IPS-NIHi7 (cell line): ENCODE data around the gene RNF214.
A peak's percentile ranks its signal among the peaks of the same experiment; 100 is the strongest.
"Not testable (repeated sequence)": the region's sequence is repeated elsewhere in the genome, so short reads cannot be mapped to it uniquely, and the experiment has no call there.

Source experiments
- DNase-seq: peaks from one replicate; pipeline ENCODE4 v3.0.0; 2012; ENCODE audit warnings: mixed read lengths; ENCODE audit errors: extremely low spot score

Gene RNF214

DNA sequence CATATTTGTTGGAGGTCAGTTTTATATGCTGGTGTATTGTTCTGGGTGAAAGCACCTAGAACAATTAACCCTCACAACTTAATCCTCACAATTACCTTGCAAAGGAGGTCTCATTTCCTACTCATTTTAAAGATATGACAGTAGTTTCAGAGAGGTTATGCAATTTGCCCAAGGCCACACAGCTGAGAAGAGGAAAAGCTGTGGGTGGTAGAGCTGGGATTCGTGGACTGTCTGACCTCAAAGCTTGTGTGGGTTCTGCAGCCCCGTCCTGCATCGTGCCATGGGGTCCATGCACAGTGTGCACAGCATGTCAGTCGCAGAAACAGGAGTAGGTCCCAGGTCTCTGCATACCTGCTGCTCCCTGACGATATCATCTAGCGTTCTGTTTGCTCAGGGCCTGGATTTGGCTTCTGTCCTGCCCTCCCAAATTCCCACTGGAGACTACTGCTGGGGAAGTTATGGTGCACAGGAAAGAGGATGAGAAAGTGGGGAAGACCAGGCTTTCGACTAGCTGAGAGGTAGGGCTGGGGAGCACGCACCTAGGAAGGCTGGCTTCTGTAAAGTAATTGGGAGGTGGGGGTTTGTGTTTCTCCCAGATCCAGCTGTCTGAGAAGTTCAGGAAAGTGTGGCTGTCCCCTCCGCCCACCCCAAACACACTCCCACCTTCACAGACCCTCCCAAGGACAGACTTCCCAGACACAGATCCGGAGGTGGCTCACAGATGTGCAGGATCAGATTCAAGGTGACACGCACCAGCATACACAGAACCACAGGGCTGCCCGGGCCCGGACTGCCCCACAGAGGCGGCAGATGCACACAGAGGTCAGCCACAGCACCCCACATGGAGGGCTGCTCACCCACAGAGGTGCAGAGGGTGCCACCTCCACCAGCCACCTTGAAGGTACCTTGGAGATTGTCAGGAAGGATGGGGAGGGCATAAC lies 81.6 kb downstream of the RNF214 start:
- DNase-seq = no peak

DNA sequence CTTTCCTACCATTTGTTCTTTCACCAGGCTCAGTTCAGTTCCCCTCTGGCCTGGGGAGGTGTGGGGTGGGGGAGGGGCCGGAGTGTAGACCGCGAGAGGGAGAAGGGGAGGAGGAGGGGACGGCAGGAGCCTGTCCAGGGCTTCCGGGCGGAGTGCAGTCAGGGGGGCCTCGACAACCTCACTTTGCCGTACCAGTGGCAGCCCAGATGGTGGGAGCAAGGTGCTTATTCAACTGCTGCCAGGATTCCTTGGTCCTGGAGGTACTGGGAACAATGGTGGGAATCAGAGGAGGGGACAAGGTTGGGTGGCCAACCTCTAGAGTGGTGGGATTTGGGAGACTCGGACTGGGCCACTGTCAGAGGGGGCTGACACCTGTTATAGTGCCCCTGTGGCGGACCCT lies 82.4 kb downstream of the RNF214 start:
- no peak for DNase-seq

DNA sequence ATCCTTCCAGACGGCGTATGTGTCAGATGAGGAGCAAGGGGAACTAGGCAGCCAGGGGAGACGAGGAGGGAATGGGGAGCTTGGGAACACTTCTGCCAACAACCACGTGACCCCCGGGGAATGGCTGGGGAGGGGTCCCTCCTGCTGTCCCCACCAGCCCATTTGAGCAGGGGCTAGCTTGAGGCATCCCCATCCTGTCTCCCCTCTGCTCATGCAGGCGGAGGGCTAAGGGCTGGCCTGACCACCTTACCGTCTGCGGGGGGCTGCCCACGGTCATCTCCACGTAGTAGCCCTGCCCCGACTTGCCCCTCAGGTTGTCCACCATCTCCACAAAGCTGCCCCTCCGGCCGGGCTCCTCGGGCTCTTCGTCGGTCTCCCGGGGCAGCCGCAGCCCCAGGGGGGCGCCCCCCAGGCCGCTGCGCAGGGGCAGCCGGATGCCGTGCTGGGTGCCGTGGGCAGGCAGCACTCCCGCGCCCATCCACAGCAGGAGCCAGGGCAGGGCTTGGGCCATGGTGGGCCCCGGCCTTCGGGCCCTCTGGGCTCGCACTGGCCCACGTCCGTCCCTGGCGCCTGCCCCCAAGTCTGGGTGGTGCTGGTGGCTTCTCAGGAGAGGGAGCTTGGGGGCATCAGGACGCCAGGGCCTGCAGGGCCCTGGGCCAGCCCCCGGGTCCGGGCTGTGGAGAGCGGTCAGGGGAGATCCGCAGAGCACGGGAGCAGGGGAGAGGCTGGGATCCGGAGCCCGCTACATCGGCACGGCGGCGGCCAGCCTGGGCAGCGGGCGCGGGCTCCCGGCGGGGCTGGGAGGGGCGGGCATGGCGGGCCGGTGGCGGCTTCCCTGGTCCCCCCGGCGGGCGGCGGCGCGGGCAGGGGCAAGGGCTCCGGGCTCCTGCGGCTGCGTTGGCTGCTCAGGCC lies 83.1 kb downstream of the RNF214 start:
- DNase-seq = peak; percentile 45

DNA sequence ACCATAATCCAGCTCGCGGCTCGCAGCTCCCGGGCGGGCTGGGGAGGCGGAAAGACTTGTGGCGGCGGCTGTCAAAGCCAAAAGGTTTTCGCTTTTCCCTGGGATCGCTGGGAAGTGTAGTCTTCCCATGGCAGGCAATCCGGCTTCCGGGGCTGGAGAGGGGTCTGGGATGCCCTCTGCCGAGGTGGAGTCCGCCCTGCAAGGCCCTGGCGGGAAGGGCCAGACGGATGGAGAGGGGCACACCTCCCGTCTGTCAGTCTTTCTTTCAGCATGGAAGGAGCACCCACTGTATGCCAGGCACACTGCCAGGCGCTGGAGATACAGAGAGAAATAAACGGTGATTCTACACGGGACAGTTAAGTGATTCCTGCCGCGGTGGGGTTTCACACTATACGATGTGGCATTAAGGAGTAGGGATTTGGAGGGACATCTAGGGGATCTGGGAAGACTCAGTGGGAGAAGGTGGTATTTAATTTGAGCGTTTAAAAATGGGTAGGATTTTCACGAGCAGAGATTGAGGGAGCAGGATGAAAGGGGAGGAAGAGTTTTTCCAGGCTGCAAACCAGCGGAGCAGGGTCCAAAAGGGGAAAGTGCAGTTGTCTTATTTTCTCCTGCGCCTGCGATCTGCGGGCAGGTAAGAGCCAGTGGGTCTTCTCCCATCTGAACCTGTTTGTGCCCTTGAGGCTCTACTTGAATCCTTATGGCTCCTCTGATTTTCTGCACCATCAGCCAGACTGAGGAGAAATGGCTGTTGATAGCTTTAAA lies 83.9 kb downstream of the RNF214 start, which contains the start of gene BACE1:
Gene BACE1, minus strand, starts transcription at position 60 of the 765 bp plus-strand sequence. CDS start 461 bp downstream, outside the sequence.
- peak; percentile 96 for DNase-seq

DNA sequence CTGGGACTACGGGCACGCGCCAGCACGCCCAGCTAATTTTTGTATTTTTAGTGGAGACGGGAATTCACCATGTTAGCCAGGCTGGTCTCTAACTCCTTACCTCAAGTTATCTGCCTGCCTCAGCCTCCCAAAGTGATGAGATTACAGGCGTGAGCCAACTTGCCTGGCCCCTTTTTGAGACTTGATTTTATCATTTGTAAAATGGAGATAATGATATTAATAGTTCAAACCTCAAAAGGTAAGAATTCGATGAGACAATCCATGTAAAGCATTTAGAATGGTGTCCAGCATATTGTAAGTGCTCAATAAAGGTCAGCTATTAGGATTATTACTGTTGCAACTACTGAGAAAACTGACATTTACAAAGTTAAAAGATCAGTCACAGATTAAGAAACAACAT lies 86.3 kb downstream of the RNF214 start:
- no peak for DNase-seq

DNA sequence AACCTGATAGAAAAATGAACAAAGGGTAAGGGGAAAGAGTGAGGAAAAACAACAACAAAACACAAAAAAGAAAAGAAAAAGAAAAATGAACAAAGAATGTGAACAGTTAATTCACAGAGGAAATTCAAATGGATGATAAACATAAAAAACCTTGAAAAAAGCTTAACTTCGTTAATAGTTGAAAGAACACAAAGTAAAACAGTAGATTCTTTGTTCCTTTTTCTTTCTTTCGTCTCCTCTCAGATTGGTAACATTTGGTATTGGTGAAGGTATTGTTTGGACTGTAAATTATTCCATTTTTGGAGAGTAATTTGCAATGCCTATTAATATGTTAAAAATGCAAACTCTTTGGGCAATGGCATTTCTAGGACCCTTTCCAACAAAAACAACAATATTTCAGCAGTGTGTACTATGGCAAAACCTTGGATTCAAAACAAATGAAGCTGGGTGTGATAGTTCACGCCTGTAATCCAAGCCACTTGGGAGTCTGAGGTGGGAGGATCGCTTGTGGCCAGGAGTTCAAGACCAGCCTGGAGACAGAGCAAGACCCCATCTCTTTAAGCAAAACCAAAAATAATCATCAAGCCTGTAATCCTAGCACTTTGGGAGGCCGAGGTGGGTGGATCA lies 86.9 kb downstream of the RNF214 start:
- no peak for DNase-seq

DNA sequence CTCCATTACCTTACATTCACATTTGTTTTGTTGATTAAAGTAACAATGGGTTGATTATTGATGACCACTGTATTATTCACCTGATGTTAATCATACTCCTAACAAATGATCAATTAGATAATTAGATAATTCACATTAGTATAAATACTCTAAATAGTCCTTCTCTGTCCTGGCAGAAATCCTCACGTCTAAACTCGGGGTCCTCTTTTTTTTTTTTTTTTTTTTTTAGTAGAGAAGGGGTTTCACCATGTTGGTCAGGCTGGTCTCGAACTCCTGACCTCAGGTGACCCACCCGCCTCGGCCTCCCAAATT lies 94.7 kb downstream of the RNF214 start:
- not testable (repeated sequence) for DNase-seq

DNA sequence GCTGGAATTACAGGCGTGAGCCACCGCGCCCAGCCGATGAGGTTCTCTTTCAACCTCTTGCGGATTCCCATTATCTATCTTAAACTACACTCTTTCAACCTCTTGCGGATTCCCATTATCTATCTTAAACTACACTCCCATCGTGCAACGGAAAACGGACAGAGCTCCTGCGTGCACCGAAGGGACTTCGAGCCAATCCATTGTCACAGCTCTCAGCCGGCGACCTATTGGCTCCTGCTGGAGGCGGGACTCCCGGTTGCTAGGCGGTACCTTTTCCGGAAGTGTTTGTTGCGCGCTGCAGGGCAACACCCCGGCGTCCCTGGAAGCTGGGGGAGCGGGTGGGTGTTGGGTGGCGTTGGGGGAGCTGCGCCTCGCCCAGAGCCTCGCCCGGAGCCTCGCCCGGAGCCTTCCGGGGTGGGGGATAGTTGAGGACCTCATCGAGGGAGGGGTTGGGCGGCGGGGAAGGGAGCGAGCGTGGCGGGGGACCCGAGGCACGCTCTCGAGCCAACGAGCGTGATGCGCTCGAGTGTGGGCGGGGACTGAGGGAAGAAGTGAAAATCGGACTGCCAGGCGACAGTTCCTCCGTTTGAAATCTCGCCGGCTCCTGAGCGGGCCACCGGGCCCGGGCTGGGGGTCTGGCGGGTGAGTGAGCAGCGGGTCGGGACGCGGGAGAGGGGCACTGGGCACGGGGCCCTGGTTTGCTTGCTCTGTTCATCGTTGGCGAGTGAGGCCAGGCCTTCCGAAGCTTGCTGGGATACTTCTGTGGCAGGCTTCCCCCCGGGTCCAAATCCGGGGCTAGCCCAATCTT lies 95.3 kb downstream of the RNF214 start, which contains the start of gene CEP164:
Gene CEP164, plus strand, starts transcription at position 288 of the 808 bp plus-strand sequence. CDS start 10,733 bp downstream, outside the sequence.
- DNase-seq = peak; percentile 99

DNA sequence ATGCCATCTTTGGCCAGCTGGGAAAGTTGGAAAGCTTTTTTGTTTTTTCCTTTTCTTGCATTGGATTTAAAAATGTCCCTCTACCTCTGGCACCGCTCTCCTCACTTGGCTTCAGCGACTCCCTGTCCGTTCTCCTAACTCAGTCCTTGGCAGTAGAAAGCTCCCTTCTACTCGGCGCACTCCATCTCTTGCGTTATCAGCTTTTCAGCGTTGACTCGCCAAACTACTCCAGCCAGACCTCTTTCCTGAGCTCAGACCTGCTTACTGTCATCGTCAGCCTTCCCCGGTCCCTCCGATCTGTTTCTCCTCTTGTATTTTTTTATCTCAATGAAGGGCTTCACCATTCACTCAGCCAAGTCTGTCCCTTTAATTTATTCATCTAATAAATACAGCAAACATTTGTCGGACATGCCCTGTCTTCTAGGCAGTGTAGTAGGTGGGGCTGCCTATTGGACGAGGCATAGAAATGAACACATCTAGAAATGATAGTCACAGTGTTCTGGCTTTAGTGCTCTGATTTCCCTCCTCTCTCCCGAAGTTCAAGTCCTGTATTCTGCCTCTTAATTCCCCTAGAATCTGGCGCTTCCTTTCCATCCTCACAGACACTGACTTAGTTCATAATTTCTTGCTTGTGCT lies 96.0 kb downstream of the RNF214 start:
- peak; percentile 57 for DNase-seq

DNA sequence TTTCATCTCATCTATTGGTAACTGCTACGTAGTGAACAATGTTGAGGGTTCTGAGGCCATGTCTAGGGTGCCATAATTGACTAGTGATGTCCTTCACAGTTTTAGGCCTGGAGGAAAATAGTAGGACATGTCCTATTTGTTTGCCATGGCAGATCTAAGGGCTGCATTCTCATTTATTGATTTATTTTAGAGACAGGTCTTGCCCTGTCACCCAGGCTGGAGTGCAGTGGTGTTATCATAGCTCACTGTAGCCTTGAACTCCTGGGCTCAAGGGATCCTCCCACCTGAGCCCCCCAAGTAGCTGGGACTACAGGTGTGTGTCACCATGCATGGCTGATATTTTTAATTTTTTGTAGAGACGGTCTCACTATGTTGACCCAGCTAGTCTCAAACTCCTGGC lies 100.4 kb downstream of the RNF214 start:
- DNase-seq = no peak

DNA sequence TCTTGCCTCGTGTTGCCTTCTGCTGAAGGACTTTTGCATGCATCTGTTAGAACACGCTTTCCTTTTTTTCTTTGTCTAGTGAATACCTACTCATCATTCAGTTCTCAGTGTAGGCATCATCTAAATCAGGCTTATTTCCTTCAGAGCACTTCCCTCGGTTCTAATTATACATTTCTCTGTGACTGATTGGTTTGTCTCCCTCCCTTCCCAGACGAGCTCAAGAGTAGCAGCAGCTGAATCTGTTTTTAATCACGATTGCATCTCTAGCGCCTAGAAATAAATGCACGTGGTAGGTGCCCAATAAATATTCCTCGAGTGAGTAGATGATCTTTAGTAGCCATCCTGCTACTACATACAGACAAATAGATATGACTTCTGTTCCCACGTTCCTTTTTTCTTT lies 101.4 kb downstream of the RNF214 start:
- no peak for DNase-seq

DNA sequence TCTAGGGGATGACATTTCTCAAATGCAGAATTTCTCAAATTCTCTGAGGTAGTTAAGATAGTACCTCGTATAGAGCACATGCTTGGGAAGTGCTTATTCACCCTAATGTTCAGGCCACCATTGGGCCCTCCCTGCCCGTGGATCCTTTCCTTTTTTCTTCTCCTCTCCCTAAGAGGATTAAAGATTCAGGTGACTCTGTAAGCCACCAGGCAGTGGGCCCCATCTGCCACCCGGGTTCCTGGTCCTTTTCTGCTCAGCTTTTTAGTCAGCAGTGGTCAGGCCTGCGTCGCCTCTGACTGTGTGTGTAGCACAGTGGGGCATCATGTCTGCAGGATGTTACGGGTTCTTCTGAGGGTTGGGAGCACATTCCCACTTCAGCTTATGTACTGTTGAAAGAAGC lies 102.4 kb downstream of the RNF214 start:
- no peak for DNase-seq

DNA sequence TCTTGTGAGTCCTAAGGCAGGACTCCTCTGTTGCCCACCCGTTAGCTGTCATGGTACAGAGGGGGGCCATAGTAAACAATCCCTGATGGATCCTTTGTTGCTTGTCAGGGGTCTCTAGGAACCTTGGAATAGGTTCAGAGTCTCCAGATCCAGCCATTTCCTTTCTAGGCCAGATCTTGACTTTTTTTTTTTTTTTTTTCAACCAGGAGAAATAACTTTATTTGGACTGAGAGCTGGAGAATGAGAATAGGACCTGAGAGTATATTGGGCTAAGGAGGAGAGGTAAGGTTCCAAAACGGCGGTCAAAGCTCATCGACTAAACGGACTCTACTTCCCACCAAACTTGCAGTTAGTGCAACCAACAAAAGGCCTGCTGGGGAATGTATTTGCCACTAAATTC lies 102.9 kb downstream of the RNF214 start:
- DNase-seq = no peak
